Medulla oblongata (tissue), 1 donor: Measurements from ENCODE around the gene SIRT2.

Experiments used
- DNase-seq: peaks from one replicate; pipeline ENCODE4 v3.0.0-alpha.2; 2015; ENCODE audit errors: extremely low spot score

Gene SIRT2

DNA sequence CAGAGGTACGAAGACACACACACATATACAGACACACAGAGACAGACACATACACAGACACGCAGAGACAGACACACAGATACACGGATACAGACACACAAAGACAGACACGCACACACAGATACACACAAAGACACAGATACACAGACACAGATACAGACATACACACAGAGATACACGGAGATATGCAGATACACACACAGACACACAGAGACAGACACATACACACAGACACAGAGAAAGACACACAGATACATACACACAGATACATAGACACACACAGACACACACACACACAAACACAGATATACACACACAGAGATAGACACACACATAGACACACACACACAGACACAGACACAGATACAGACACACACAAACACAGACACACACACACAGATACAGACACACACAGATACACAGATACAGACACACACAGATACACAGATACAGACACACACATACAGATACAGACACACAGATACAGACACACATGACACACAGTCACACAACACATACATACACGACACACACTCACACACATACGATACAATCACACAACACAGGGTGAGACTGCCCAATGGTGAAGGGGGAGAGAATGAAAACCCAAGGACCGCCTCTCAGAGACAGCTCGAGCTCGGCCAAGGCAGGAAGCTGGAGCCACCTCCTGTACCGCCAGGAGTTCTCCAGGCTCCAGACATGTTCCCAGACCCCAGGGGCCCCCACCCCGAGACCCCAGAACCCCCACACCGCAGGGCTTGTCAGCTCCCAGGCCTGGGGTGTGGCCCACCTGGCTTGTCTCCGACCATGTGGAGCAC is 21.4 kb upstream of the SIRT2 start:
- DNase-seq, result no peak

DNA sequence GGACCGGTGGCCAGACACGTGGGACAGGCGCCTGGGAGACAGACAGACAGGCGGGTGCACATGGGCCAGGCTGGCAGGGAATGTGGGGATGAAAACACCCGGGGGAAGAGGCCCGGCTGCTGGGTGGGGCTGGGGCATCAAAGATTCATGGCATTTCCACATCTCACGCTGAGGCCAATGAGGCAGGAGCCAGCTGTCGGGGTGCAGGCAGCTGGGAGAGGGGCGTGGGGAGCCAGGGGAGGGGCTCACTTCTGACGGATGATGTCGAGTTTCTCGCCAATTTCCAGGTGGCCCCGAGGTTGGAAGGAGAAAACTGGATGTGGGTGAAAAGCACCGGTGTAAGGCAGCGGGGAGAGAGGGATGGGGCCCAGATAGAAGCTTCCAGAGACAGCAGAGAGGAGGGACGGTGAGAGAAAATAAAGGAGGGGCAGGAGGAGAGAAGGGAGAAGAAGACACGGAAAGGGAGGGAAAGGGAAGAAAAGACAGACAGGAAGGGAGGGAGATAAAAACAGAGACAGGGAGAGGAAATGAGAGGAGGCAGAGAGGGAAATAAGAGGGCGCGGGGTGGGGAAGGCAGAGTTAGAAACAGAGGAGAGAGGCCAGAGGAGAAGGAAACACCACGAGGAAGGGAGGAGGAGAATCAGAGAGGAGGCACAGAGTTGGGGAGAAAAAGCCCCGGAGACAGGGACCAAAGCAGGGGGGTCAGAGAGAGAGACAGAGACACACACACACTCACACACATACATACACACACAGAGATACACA is 20.6 kb upstream of the SIRT2 start:
- DNase-seq, result no peak

DNA sequence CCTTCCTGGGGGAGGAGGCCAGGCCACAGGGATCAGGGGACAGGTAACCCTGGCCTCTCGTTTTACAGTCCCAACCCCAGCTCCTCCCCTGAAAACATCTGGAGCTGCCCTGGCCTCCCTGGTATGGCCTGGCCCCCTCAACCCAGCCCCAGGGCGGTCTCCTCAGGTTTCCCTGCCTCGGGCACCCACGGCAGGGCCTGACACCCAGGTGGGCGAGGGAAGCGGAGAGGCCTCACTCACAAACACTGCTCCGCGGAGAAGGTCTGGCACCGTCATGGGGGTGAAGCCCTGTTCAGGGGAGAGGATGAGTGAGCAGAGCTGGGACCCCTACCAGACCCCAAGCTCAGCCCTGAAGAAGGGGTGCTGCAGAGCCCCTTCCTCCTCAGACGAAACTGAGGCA is 19.1 kb upstream of the SIRT2 start:
- no peak for DNase-seq

DNA sequence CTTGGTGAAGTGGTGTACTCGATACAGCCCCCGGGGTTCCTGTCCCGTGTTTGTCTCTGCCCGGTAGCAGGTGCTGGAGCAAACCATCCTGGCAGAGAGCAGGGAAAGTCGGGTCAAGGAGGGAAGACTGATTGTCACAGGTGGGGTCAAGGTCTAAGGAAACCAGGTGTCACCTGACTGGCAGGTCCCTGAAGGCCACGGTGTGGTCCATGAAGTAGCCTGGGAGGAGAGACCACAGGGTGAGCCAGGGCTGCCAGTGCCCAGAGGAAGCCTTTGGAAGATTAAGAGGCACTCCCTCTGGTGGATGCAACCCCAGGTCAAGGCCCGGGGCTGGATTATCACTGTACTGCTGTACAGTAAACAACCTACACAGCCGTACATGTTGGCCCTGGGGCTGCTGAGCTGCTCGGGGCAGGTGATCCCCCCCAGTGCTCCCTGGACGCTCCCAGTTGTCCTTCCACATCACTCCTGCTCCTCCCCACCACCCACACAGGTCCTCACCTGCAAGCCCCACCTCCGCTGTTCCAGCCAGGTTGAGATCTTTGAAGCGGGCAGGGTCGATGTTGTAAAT is 18.6 kb upstream of the SIRT2 start:
- no peak for DNase-seq

DNA sequence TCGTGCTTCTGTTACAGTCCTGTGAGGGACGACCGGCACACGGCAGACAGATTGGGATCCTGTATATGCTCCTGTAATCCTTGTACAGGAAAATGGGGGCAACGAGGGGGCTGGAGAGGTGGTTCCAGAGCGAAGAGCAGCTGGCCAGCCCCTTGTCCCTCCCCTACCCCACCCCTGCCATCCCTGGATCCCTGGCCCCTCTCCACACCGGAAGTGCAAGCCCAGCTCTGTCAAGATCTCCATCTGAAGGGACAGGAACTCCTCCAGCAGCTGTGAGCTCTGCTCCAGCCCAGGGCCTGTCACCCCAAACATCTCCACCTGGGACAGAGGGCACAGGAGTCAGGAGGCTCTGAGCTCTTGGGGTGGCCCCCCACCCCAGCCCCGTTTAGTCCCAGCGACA is 18.1 kb upstream of the SIRT2 start:
- DNase-seq, result no peak

DNA sequence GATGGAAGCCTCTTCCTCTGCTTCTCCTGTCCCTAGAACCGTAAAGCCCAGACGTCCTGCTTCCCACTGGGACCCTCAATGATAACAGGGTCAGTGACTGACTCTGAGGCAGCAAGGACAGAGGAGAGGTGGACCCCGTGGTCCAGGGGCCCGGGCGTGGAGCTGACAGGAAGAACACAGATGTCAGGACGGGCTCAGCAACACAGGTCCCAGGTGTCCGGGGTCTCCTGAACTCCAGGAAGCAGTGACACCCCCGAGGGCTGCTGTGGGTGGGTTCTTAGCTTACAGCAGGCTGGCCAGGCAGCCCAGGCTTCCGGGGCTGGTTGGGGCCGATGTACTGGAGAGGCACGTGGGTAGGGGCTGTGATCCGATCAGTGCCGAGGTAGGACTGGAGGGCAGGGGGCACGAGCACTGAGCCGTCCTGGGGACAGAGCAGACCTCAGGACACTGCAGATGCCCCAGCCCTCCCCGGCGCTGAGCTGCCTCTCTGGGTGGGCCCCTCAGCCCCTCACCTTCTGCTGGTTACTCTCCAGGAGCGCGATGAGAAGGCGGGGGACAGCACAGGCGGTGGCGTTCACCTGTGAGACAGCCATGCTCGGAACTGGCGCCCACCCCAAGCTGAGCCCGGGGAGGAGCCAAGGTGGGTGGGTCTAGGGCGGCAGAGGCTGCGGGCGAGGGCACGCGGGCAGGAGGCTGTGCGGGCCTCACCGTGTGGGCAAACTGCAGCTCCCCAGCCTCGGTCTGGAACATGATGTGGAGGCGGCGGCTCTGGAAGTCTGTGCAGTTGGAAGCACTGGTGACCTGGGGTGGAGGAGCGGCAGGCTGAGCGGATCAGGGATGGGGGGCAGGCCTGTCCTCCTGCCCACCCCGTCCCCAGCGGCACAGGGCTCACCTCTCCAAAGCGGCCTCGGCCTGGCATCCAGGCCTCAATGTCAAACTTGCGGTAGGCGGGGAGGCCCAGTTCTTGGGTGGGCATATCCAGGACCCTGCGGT is 16.2 kb upstream of the SIRT2 start:
- DNase-seq, result no peak

DNA sequence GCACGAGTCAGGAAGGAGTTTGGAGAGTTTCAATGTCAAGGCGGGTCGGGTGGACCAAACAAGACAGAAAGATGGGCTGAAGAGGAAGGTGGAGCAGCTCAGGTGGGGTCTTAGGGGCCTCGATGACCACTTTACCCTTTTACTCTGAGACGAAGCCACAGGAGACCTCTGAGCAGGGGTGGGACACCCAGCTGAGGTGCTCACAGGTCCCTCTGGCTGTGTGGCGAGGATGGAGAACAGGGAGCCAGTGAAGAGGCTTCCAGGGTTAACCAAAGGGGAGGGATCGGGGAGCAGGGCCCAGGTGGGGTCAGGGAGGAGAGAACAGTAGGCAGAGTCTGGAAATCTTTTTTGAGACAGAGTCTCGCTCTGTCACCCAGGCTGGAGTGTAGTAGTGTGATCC is 14.5 kb upstream of the SIRT2 start:
- no peak for DNase-seq

DNA sequence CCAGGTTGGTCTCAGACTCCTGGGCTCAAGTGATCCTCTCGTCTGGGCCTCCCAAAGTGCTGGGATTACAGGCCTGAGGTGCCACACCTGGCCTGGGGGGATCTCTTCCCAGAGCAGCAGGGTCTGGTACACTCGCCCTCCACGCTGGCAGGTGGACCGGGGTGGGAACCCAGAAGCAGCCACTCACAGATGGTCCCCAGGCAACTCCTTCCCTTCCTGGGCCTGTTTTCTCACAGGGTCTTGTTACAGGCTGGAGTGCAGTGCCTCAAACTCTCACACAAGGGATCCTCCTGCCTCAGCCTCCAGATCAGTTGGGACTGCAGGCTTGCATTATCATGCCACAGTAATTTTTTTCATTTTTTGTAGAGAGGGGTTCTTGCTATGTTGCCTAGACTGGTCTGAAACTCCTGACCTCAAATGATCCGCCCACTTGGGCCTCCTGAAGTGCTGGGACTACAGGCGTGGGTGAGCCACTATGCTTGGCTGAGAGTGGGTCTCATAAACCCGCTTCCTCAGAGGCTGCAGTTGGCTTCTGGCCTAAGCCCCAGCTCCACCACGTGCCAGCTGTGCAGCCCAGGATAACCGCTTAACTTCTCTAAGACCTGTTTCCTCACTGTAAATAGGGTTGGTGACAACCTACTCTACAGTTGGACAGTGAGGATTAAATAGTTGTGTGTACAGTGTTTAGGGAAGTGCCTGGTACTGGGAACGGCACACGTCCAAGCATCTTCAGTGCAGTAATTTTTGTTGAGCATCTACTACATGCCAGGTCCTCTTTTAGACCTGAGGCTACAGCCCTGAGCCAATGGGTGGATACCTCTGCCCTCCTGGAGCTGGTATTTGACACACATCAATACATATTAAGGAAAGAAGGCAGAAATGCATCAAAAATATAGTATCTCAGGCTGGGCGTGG is 13.4 kb upstream of the SIRT2 start:
- no peak for DNase-seq

DNA sequence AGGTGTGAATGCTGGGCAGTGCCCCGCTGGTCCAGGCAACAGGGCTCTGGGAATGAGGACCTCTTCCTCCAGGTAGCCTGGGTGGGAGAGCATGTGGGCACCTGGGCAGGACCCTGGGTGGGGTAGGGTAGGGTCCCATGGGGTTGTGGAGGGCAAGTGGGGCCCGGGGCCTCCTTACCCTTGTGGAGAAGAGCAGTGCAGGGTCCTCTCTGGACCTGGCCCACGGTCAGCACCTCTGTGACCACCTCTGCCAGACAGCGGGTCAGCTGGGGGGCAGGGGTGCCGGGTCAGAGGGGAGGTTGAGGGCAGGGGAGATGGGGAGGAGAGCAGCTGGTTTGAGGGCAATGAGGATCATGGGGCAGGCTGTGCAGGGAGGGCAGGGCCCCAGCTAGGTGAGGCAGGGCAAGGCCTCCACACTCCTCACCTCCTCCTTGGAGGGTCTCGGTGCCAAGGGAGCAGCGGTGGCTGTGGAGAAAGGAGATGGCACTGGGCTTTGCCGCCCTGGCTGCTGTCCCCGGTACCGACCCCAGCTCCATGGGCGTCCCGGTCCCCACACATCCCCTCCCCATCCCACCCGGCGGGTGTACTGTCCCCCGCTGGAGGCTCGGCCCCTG is 12.1 kb upstream of the SIRT2 start:
- no peak for DNase-seq

DNA sequence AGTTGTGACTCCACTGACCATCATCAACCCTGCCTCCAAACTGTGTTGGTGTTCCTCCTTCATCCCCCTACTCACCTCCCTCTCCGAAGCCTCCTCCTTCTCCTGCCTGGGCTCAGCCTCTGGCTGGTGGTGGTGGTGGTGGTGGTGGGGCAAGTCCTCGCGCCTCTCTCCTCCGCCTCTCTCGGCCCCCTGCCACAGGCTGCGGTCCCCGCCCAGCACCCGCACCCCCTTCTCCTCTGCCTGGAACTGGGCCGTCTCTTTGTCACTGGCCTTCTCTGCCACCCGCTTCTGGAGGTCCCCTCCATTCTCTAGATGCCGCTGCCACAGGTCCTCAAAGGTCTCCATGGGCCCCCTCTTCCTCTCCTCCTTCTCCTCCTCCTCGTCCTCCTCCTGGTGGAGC is 11.1 kb upstream of the SIRT2 start:
- DNase-seq, result no peak

DNA sequence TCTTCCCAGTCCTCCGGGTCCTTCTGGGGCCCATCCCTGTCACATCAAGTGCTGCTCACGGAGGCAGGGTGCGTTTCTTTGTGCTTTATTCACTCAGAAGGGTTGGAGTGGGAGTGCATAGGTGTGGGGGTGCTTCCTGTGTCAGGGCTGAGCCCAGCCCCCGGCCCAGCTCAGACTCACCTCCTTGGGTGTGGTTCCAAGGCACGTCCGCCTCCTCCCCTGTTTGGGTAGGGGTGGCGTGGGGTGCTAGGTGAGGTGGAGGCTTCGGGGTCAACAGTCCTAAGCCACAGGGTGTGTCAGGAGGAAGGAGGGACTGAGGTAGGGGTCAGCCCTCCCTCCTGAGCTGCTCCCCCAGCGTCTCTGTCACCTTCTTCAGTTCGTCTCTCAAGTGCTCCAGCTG is 9.5 kb upstream of the SIRT2 start:
- DNase-seq, result no peak

DNA sequence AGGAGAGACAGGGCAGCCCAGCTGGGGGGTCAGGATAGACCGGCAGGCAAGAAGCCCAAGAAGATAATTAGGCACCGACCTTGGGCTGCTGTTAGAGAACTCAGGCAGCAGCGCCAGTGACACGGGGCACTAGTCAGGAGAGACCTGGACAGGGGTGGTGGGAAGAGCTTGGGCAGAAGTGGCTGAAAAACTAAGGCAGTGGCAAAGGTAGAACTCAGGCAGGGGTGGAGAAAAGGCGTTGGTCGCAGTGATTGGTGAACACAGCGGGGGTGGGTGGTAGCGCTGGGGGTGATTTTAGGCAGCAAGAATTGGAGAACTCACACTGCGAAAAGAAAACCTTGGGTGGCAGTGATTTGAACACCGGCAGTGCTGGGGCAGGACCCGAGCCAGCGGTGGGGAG is 8.3 kb upstream of the SIRT2 start:
- no peak for DNase-seq

DNA sequence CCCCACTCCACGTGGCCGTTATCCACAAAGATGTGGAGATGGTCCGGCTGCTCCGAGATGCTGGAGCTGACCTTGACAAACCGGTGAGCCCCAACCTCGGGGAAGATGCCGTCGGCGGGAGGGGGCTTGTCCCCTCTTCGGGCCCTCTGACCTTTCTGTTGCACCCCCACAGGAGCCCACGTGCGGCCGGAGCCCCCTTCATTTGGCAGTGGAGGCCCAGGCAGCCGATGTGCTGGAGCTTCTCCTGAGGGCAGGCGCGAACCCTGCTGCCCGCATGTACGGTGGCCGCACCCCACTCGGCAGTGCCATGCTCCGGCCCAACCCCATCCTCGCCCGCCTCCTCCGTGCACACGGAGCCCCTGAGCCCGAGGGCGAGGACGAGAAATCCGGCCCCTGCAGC is 7.8 kb upstream of the SIRT2 start:
- no peak for DNase-seq

DNA sequence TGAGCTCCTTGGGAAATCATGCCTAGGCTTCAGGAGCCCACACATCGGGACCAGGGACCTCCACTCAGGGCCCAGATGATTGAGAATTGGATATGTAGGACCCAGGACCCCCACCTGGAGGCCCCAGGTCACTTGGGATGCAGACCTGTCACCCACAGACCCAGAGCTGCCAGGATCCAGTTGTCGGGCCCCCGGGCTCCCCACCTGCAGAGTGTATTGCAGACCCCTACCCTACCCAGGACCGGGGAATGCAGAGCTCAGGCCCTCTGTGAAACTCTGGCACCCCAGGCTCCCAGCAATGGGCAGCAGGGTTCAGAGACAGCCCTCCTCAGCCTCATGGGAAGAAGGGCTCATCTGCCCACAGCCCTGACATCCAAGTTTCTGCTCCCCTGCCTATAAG is 6.2 kb upstream of the SIRT2 start:
- DNase-seq, result no peak

DNA sequence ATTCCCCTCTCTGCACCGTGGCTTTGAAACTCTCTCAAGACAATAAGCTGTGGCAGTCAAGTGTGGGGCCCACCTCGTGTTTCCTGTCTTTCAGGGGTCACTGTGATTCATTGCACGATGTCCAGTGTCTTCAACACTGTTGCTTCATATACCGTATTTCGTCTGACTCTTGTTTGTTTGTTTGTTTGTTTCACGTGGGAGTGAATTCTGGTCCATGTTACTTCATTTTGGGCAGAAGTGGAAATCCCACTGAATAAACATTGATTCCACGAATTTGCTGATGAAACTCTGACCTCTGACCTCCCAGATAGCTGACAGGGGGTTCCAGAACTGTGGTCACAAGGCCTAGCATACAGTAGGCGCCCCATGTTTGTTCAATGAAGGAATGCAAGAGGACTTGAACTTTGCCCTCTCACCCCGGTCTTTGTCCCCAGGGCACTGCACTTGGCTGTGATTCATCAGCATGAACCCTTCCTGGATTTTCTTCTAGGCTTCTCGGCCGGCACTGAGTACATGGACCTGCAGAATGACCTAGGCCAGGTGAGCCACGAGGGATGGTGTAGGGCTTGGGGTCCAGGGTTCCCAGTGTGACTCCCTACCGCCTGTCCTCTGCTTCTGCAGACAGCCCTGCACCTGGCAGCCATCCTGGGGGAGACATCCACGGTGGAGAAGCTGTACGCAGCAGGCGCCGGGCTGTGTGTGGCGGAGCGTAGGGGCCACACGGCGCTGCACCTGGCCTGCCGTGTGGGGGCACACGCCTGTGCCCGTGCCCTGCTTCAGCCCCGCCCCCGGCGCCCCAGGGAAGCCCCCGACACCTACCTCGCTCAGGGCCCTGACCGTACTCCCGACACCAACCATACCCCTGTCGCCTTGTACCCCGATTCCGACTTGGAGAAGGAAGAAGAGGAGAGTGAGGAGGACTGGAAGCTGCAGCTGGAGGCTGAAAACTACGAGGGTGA is 5.4 kb upstream of the SIRT2 start:
- no peak for DNase-seq

DNA sequence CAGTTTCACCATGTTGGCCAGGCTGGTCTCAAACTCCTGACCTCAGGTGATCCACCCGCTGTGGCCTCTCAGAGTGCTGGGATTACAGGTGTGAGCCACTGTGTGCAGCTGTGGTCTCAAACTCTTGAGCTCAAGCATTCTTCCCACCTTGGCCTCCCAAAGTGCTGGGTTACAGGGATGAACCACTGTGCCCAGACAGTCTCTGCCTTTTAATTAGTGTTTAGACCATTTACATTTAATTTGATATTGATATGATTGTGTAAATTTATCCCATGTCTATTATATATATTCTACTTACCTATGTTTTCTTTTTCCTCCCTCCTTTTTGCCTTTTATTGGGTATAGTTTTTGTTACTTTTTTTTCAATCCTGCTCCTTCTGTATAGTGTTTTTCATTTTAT is 2.3 kb upstream of the SIRT2 start:
- no peak for DNase-seq

DNA sequence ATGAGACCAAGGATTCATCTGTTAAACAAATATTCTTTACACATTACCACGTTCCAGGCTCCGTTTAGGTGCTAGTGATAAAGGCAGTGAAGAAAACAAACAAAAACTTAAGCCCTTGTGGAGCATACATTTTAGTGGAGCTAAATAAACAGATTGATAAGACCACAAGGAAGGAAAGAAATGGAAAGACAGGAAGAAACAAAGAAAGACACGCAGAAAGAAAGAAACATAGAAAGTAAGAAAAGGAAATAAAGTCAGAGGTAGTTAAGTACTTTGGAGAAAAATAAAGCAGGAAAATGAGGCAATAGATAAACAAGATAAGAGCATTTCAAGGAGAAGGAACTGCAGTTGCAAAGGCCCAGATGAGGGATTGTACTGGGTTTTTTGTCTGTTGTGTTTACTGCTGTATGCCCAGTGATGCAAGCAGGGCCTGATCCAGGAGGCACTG is 1.3 kb upstream of the SIRT2 start:
- no peak for DNase-seq

DNA sequence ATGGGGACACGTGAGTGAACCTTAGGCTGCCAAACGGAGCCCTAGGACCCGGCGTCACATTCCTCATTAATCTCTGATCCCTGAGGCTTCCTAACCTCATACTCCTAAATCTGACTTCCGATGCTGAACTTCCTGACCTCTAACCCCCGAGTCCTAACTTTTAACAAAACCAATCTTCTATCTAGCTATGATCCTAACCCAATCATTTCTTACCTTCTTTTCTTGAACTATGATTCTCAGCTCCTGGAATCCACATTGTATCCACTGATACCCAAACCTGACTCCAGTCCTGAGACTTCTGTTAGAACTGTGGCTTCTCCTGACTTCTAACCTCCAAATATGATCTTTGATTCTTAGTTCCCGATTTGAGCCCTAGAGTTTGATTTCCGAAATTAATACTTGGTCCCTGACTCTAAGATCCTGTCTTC is 798 bp upstream of the SIRT2 start:
- peak; percentile 80 for DNase-seq
